PC-3 (cell line): ENCODE measurements around the gene ZNF3. TPM values are rescaled to one million over a fixed set of nuclear protein-coding genes. Genes with fewer than 3 reads are reported as not detected.
A peak's percentile ranks its signal among the peaks of the same experiment; 100 is the strongest.

Experiments
- ATAC-seq: fragments of 200-7000 bp; cut with Tn5 transposase; 2 replicates; pipeline ENCODE4 v1.9.1; 2020; ENCODE audit warnings: mild to moderate bottlenecking, moderate library complexity
- BruUV-seq: library from RNA; stranded (reverse); fragments of 400-500 nt; replicated peaks from 2 replicates; lab custom pipeline; 2021; lab: Mats Ljungman, UMichigan
- CTCF ChIA-PET: fragments of 300-600 bp; sonication (Branson Sonifier 250); formaldehyde crosslinking; loops from one replicate; lab custom pipeline; 2022; ENCODE audit warnings: antibody characterized with exemption; lab: Charles Lee
- POLR2A ChIA-PET: fragments of 300-600 bp; sonication (Branson Sonifier 250); formaldehyde crosslinking; loops from one replicate; lab custom pipeline; 2022; ENCODE audit warnings: antibody characterized with exemption; ENCODE audit not compliant: unreplicated experiment; lab: Charles Lee
- DNase-seq: peaks from one replicate; pipeline ENCODE4 v3.0.0-alpha.2; 2015
- H2AFZ ChIP-seq: fragments of 300-600 bp; sonication (generic); 2 replicates; pipeline ENCODE4 v1.6.0; 2016; ENCODE audit warnings: antibody characterized with exemption, low read length
- H3F3A ChIP-seq: fragments of 300-600 bp; sonication (generic); one replicate; pipeline ENCODE4 v1.6.0; 2017; ENCODE audit warnings: antibody characterized with exemption, low read length, control low read depth, mild to moderate bottlenecking; ENCODE audit not compliant: unreplicated experiment
- H3K27ac ChIP-seq: fragments of 300-600 bp; sonication (generic); 2 replicates; pipeline ENCODE4 v1.5.1; 2016; ENCODE audit warnings: mild to moderate bottlenecking, low read length
- H3K27me3 ChIP-seq: fragments of 300-600 bp; sonication (generic); 2 replicates; pipeline ENCODE4 v1.6.1; 2016; ENCODE audit warnings: low read length, mixed read lengths
- H3K36me3 ChIP-seq: fragments of 300-600 bp; sonication (generic); 2 replicates; pipeline ENCODE4 v1.6.1; 2016; ENCODE audit warnings: low read depth, mixed run types, low read length, mixed read lengths
- H3K4me1 ChIP-seq: fragments of 300-600 bp; sonication (generic); 2 replicates; pipeline ENCODE4 v1.5.1; 2016; ENCODE audit warnings: low read length; ENCODE audit not compliant: insufficient read depth
- H3K4me2 ChIP-seq: fragments of 300-600 bp; sonication (generic); 2 replicates; pipeline ENCODE4 v1.6.0; 2016; ENCODE audit warnings: low read length
- H3K4me3 ChIP-seq: fragments of 300-600 bp; sonication (generic); 2 replicates; pipeline ENCODE4 v1.5.1; 2016; ENCODE audit warnings: mild to moderate bottlenecking, low read length, mixed read lengths
- H3K79me2 ChIP-seq: fragments of 300-600 bp; sonication (generic); 2 replicates; pipeline ENCODE4 v1.6.1; 2017; ENCODE audit warnings: low read length, mixed read lengths
- H3K9ac ChIP-seq: fragments of 300-600 bp; sonication (generic); 2 replicates; pipeline ENCODE4 v1.6.0; 2016; ENCODE audit warnings: mild to moderate bottlenecking, low read length
- H3K9me2 ChIP-seq: fragments of 300-600 bp; sonication (generic); replicated peaks from 2 replicates; pipeline ENCODE4 v1.6.1; 2016; ENCODE audit warnings: mixed run types, low read length, mixed read lengths
- H3K9me3 ChIP-seq: fragments of 300-600 bp; sonication (generic); 2 replicates; pipeline ENCODE4 v1.6.1; 2016; ENCODE audit warnings: low read length, mixed read lengths
- H4K20me1 ChIP-seq: fragments of 300-600 bp; sonication (generic); 2 replicates; pipeline ENCODE4 v1.6.1; 2016; ENCODE audit warnings: low read length, mixed read lengths
- CTCF ChIP-seq: fragments of 300-600 bp; sonication (generic); conservative IDR thresholded peaks from 2 replicates; pipeline ENCODE4 v1.5.1; 2017; ENCODE audit warnings: antibody characterized with exemption, low read depth, mild to moderate bottlenecking, low read length
- EZH2 ChIP-seq: fragments of 300-600 bp; sonication (generic); IDR thresholded peaks from one replicate; pipeline ENCODE4 v1.6.1; 2017; ENCODE audit warnings: antibody characterized with exemption, mild to moderate bottlenecking, low read length; ENCODE audit not compliant: unreplicated experiment
- EZH2phosphoT487 ChIP-seq: fragments of 300-600 bp; sonication (generic); IDR thresholded peaks from 2 replicates; pipeline ENCODE4 v1.6.1; 2018; ENCODE audit warnings: mild to moderate bottlenecking, antibody characterized with exemption, low read length, borderline replicate concordance
- intact Hi-C: fragments of 100-400 bp; cut with micrococcal nuclease; formaldehyde crosslinking; loops from 2 replicates; pipeline ENCODE4 v1.9.0; 2023
- total RNA-seq: library from RNA; depleted of rRNA; stranded (reverse); fragments of >200 nt; gene quantifications from 2 replicates; pipeline ENCODE4 v1.2.3, GENCODE V29; 2014

The ZNF3 gene
- total RNA-seq, 1 experiment from 2014 or later, result 16.5 TPM

DNA sequence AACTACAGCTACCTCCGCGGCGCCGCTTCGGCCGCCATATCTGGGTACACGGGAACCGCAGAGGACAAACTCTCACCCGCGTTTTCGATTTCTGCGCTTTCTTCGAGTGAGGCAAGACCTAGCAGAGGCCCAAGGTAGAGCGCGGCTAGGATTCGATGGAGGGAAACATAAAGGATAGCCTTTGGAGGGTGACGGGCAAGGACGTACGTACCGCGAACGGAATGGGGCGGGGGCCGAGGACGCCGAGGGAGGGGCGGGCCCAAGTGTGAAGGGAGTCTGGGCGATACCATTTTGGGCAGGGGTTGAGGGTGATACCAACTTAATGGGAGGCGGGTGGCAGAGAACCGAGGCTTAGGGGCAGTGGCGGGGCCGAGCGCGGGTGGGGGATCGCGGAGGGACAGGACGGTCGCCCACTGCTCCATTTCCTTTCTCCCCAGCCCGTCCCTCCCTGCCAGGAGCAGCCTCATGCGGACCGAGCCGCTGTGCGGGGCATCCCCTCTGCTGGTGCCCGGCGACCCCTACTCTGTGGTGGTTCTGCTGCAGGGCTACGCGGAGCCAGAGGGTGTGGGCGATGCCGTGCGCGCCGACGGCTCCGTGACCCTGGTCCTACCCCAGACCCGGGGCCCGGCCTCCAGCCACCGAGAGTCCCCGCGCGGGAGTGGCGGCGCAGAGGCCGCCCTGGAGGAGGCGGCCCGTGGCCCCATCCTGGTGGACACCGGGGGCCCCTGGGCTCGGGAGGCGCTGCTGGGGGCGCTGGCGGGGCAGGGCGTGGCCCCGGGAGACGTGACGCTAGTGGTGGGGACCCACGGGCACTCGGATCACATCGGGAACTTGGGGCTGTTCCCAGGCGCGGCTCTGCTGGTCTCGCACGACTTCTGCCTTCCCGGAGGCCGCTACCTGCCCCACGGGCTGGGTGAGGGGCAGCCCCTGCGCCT, 45.7 kb upstream of the ZNF3 start, which contains the start of gene MBLAC1:
TSS of gene MBLAC1 (plus strand) at position 37 of the 935 bp plus-strand sequence. CDS start at position 466, 429 bp downstream.
- Histone ChIP-seq H3K9ac (peak within 1 kb of the TSS; percentile 91), H3K4me1 (0 out of 2 replicates have a peak, but pooled peaks cover 4% of the 10 kb centered on the region), H3K9me3 (no peaks in the 10 kb centered on the region), H3K9me2 (no peaks in the 10 kb centered on the region), H3K79me2 (0 out of 2 replicates have a peak, but pooled peaks cover 5% of the 10 kb centered on the region), H4K20me1 (no peaks in the 10 kb centered on the region), H3K4me2 (peak within 1 kb of the TSS; percentile 93), H2AFZ (peak within 1 kb of the TSS; percentile 84), H3K36me3 (no peaks in the 10 kb centered on the region), H3K27me3 (no peaks in the 10 kb centered on the region), H3K4me3 (peak within 1 kb of the TSS; percentile 80), H3K27ac (peak within 1 kb of the TSS; percentile 92), H3F3A (no peaks in the 10 kb centered on the region)
- ATAC-seq, result peak; percentile 65
- intact Hi-C loops, result loop anchor here (1.0 to 5.0 kb wide), 2 partner anchors 26 to 45 kb away; partner anchors contain the start of genes AP4M1, MCM7 and ZNF3
- no peak for TF ChIP-seq CTCF
- CTCF ChIA-PET, result interaction anchor here (0.8 kb wide), 1 partner anchor 25 kb away, joined by 5 read pairs; no protein-coding TSS in a partner anchor
- BruUV-seq, result no TSS peak
- POLR2A ChIA-PET, result interaction anchor here (0.6 kb wide), 2 partner anchors 21 to 26 kb away, joined by 5 to 6 read pairs; partner anchors contain the start of gene AP4M1
- peak; percentile 85 for DNase-seq

- Histone ChIP-seq H3K27me3 (no peaks in the 10 kb centered on the region), H3K36me3 (no peaks in the 10 kb centered on the region), H3K4me3 (peak overlapping the region; percentile 80), H3K9me2 (no peaks in the 10 kb centered on the region), H4K20me1 (no peaks in the 10 kb centered on the region), H3F3A (no peaks in the 10 kb centered on the region), H3K9me3 (no peaks in the 10 kb centered on the region), H3K9ac (peak overlapping the region; percentile 91), H3K79me2 (0 out of 2 replicates have a peak, but pooled peaks cover 5% of the 10 kb centered on the region), H2AFZ (peak overlapping the region; percentile 84), H3K4me1 (0 out of 2 replicates have a peak, but pooled peaks cover 4% of the 10 kb centered on the region), H3K27ac (peak overlapping the region; percentile 92), H3K4me2 (peak overlapping the region; percentile 93)
- intact Hi-C loops, result loop anchor here (1.0 to 5.0 kb wide), 2 partner anchors 25 to 44 kb away; partner anchors contain the start of genes AP4M1, MCM7 and ZNF3
- BruUV-seq, result TSS peak; percentile 79
- POLR2A ChIA-PET, result interaction anchor here (0.6 kb wide), 3 partner anchors 22 to 85 kb away, joined by 3 to 6 read pairs (median 5); partner anchors contain the start of gene AP4M1
- TF ChIP-seq EZH2 (no peak), CTCF (no peak), EZH2phosphoT487 (no peak)
- ATAC-seq (no peak; the same call in 1 of the 2 replicates), DNase-seq (no peak)
- CTCF ChIA-PET, result interaction anchor here (0.6 to 0.8 kb wide), 2 partner anchors 24 to 62 kb away, joined by 4 to 5 read pairs; no protein-coding TSS in a partner anchor
Measured at GRCh38 chr7:100126239-100126930, 44.9 kb upstream of the ZNF3 start.
